ENCODE measurements around the gene DPH5.

- no peak for TF ChIP-seq CTCF (IDR thresholded peaks at IDR 0.05)
- TF ChIP-seq POLR2A (IDR thresholded peaks at IDR 0.05): no peak
These were observed 19.2 kb upstream of the DPH5 start for GRCh38 chr1:101044749-101045148.
